ENCODE data around the gene FGG.

DNA sequence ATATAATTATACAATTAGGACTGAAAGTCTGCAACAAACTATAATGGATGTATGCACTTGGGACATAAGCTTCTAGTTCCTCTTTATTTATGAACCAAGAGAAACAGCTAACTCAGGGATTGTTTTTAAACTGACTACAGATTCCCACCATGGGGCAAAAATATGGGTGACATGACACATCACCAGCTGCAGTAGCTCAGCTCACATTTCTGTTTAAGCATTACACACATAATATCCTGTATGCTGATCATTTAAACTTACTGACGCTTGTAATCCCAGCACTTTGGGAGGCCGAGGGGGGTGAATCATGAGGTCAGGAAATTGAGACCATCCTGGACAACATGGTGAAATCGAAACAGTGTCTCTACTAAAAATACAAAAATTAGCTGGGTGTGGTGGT lies 38.1 kb downstream of the FGG start:
- TF ChIP-seq, protein P1, sequence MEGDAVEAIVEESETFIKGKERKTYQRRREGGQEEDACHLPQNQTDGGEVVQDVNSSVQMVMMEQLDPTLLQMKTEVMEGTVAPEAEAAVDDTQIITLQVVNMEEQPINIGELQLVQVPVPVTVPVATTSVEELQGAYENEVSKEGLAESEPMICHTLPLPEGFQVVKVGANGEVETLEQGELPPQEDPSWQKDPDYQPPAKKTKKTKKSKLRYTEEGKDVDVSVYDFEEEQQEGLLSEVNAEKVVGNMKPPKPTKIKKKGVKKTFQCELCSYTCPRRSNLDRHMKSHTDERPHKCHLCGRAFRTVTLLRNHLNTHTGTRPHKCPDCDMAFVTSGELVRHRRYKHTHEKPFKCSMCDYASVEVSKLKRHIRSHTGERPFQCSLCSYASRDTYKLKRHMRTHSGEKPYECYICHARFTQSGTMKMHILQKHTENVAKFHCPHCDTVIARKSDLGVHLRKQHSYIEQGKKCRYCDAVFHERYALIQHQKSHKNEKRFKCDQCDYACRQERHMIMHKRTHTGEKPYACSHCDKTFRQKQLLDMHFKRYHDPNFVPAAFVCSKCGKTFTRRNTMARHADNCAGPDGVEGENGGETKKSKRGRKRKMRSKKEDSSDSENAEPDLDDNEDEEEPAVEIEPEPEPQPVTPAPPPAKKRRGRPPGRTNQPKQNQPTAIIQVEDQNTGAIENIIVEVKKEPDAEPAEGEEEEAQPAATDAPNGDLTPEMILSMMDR (IDR thresholded peaks at IDR 0.05; ENCODE audit: insufficient read depth, low read length, poor library complexity, severe bottlenecking), result no peak
- TF ChIP-seq EZH2phosphoT487 (conservative IDR thresholded peaks at IDR 0.05; ENCODE audit: low read length), result no peak

Data from SU-DHL-6 (cell line).